Renal cortical epithelial cell (primary cell): ENCODE data around the gene MAPRE3. TPM values are rescaled to one million over a fixed set of nuclear protein-coding genes. Genes with fewer than 3 reads are reported as not detected.

Source experiments
- DNase-seq: peaks from one replicate; pipeline ENCODE4 v3.0.0-alpha.2; 2011; ENCODE audit warnings: low read depth
- total RNA-seq: library from RNA; depleted of rRNA; stranded (reverse); fragments of >200 nt; gene quantifications from 2 replicates; pipeline ENCODE4 v1.2.3, GENCODE V29; 2014

MAPRE3 gene
- total RNA-seq, 1 donor from 2014 or later = 6.5 TPM

DNA sequence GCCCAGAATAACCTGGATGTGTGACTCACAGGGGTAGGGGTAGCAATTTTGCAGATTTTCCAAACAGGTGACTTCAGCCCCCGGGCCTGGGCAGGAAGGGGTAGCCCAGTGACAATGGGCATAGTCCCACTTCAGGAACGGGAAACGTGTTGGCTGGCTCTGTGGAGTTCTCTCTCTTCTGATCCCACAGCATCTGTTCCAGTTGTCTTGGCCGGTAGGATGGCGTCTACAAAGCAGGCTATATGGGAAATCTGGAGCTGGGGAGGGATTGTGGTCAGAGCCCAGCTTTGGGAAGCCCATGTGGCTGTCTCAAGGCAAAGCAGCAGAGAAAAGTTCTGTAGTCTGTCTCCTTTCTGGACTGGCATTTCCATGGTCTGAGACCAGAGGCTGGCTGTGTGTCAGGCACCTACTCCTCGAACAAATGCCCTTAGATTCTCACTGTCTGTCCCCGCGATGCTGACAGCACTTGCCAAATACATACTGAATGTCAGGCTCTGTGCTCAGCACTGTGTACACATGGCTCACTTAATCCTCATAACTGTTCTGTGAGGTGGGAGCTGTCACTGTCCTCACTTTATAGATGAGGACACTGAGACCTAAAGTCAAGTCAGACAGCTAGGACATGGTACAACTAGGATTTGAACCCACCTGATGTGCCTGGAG, 44.5 kb downstream of the MAPRE3 start:
- DNase-seq = no peak

- peak; percentile 59 for DNase-seq
These were observed 46.4 kb downstream of the MAPRE3 start for GRCh38 chr2:27016801-27017325.

DNA sequence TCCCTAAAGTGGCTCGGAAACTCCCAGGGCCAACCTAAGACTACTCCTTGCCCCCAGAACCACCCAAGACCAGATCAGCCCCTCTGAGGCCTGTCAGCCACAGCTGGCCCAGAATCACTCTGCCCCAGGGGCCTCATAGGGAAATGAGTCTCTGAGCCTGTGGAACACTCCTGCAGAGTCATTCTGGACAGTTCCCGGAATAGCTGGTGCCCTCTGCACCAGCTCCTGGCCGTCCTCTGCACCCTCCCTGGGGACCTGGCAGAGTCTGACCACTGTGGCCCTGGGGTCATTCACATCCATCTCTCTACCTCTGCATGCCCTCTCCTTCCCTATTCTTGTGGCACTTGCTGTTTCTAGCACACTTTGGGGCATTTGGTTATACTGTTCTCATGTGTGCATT, 47.7 kb downstream of the MAPRE3 start:
- no peak for DNase-seq

GRCh38 chr2:27019459-27019858, 49.0 kb downstream of the MAPRE3 start:
- DNase-seq = no peak

- DNase-seq = no peak
These were observed 49.8 kb downstream of the MAPRE3 start for GRCh38 chr2:27019931-27020855.

GRCh38 chr2:27021253-27022049, 51.0 kb downstream of the MAPRE3 start:
- peak; percentile 70 for DNase-seq

DNA sequence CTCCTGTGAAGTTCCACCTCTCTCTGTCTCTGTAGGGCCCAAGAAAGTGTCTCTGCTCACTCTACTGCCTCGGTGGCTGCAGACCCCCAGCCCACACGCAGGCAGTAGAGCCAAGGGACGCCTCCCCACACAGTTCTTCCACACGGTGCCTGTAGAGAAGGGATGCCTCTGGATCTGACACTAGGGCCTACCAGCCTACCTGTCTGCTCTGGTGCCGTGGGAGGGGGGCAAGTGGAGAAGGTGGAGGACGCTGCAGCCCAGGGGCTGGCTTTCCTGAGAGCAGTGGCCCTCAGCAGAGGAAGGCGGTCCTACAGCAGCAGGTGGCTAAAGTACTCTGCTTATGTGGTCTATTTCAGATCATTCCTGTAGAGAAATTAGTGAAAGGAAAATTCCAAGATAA, 53.3 kb downstream of the MAPRE3 start:
- DNase-seq = no peak

DNA sequence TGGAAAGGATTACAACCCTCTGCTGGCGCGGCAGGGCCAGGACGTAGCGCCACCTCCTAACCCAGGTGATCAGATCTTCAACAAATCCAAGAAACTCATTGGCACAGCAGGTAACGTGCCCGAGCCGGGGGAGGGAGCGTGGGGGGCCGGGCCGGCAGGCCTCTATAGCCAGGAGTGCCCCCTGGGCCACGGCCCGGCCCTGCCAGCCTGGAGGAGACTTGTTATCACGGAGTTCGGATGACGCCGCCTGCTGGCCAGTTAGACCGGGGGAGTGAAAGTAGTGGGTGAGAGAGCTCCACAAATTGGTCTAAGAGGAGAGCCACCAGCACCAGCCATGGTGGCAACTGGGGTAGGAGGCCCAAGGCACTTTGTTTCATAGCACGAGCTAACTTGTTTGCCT, 53.8 kb downstream of the MAPRE3 start:
- DNase-seq = no peak

DNA sequence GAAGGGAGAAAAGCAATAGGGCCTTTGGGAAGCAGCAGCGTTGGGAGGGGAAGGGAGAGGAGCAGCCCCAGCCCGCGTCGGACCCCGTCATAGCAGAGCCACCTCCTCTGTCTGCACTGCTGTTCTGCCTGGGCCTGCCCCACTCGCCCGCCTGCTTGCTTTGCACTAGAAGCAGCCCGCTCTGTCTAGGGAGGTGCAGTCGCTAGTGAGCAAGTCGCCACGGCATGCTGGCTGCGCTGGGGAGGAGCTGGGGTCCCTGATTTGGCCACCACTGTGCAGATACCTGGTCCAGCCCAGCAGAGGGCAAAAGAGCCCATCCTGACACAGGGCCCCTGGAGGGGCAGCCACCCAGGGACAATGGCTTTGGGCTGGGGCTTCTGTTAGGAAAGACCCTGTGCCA, 54.4 kb downstream of the MAPRE3 start:
- no peak for DNase-seq

DNA sequence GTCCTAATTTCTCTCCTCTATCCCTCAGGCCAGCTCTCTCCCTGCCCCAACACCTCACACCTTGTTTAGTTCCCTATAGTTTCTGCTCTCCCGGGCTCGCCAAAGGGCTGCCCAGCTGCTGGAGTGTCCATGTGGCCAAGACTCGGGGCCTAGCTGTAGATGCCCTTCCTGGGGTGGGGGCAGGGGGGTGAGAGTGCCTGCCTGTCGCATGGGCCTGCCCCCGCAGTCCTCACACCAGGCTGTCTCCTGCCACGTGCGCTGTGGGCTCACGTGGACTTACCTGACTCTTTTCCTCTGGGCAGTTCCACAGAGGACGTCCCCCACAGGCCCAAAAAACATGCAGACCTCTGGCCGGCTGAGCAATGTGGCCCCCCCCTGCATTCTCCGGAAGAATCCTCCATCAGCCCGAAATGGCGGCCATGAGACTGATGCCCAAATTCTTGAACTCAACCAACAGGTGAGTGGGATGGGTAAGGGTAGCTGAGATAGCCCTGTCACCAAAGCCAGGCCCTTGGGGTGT, 54.9 kb downstream of the MAPRE3 start:
- DNase-seq = no peak

DNA sequence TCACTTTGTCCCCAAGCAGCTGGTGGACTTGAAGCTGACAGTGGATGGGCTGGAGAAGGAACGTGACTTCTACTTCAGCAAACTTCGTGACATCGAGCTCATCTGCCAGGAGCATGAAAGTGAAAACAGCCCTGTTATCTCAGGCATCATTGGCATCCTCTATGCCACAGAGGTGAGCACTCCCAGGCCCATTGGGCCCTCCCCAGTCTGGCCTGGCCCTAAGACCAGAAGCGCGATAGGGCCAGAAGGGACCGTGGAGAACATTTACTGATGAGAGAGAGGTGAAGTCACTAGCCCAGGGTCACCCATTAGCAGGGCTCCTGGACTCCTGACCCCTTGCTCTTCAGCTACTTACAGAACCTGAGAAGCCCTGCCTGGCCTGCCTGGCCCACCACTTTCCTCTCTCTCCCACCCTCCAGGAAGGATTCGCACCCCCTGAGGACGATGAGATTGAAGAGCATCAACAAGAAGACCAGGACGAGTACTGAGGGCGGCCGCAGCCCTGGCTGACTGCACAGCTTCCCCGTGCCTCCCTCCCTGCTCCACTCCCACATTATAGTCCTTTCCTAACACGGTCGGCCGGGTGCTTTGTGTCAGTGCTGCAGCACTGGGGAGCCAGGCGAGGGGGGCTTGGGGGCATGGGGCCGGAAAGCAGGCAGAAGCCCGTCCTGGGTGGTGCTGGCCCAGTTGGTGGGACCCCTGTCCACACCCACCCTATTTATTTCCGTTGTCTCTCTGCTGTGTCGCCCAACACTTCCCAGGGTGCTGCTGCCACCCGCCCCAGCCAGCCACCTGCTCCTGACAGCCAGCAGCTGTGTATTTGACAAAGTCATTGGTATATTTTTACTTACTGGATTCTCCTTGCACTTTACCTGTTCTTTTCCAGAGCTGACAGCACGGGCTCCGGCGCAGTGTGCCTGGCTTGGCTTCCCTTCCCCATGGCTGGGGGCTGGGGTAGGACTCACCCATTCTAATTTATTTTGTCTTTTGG, 55.7 kb downstream of the MAPRE3 start:
- DNase-seq = no peak

GRCh38 chr2:27027211-27027651, 56.8 kb downstream of the MAPRE3 start:
- DNase-seq = no peak

GRCh38 chr2:27029051-27029450, 58.6 kb downstream of the MAPRE3 start:
- DNase-seq = peak; percentile 45

GRCh38 chr2:27032495-27033252, 62.2 kb downstream of the MAPRE3 start, which contains the start of gene TMEM214:
TMEM214 (plus strand) TSS chr2:27032965; CDS start chr2:27033016, 51 bp downstream.
- DNase-seq = peak; percentile 72

DNA sequence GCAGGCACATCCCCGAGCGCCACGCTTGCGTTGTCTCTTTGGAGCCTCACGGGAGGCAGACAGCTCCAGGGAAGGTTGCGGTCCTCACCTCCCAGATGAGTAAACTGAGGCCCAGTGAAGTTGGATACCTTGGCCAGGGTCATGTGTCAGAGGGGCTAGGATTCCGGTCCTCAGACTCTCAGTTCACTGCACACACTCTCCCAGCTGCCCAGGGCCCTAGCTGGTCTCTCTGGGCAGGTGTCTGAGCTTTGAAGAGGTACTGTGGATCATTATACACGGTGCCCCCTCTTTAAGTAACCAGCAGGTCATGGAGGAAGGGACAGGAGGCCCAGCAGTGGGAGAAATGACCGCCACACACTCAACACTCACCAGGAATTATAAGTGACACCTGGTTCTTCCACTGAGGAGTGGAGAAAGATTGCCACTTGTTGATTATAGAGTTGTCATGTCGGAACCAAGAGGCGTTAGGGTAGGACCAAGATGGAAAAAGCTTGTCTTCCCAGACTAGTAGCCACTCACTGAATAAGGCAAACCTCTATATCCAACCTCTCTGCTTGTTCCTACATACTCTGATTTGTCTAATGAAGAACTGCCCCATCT, 62.9 kb downstream of the MAPRE3 start:
- DNase-seq = no peak

- no peak for DNase-seq
These were observed 67.6 kb downstream of the MAPRE3 start for GRCh38 chr2:27038012-27038411.

DNA sequence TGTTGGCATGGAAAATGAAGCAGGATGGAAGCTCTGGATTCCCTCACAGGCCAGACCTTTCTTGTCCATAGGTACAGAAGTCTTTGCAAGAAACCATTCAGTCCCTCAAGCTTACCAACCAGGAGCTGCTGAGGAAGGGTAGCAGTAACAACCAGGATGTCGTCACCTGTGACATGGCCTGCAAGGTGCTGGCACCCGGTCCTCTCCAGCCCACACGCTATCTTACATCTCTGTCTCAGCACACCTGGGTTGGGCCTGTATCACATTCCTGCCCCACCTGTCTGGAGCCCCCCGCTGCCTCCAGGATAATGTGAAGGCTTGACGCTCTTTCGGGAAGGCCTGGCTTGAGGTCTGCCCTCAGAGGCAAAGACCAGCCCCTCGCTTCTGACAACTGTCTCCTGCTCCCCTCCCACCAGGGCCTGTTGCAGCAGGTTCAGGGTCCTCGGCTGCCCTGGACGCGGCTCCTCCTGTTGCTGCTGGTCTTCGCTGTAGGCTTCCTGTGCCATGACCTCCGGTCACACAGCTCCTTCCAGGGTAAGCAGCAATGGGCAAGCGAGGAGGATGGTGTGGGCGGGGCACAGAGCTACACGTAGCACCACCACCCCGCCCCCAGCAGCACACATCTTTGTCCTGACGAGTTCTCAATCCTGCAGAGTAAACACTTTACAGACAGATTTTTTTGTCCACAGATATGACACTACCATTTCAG, 68.3 kb downstream of the MAPRE3 start:
- no peak for DNase-seq

GRCh38 chr2:27039426-27039825, 69.0 kb downstream of the MAPRE3 start:
- DNase-seq = no peak

DNA sequence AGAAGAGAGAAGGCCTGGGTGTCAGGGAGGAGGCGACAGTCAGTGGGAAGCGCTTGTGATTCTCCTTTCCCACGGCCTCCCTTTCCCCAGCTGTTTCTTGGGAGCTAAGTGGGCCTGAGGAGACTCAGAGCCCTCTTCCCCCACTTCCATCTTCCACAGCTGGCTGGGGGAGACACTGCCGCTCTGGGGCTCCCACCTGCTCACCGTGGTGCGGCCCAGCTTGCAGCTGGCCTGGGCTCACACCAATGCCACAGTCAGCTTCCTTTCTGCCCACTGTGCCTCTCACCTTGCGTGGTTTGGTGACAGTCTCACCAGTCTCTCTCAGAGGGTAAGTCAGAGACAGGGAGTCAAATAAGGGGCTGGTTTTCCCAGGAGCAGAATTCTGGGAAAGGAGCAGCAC, 69.4 kb downstream of the MAPRE3 start:
- DNase-seq = no peak
